Liver (tissue), 3 donors: ENCODE results near the gene DNAJB13.

ENCODE experiments used
- ATF3 ChIP-seq: IDR thresholded peaks from 2 replicates; pipeline ENCODE4 v1.6.1; 2016; ENCODE audit warnings: antibody characterized with exemption
- CTCF ChIP-seq: fragments of 150-350 bp; IDR thresholded peaks from 2 replicates; pipeline ENCODE4 v1.5.1; 2017; ENCODE audit warnings: improper control_type of control experiment, low read depth, low read length; ENCODE audit not compliant: missing input control
- FOXA1 ChIP-seq: IDR thresholded peaks from 2 replicates; pipeline ENCODE4 v1.6.1; 2016; ENCODE audit warnings: antibody characterized with exemption
- GABPA ChIP-seq, 2 donors: IDR thresholded peaks in 1 of 2; conservative IDR thresholded peaks in 1 of 2; 2 replicates each; pipeline ENCODE4 v1.6.1; 2016; ENCODE audit warnings: antibody characterized with exemption in 2 of 2, mild to moderate bottlenecking in 1 of 2, moderate library complexity in 1 of 2
- NR2F2 ChIP-seq: IDR thresholded peaks from 2 replicates; pipeline ENCODE4 v1.6.1; 2016; ENCODE audit warnings: antibody characterized with exemption
- RAD21 ChIP-seq, 2 donors: IDR thresholded peaks; 2 replicates each; pipeline ENCODE4 v1.6.1; 2016; ENCODE audit warnings: antibody characterized with exemption in 2 of 2, mild to moderate bottlenecking in 2 of 2
- SP1 ChIP-seq: IDR thresholded peaks from 2 replicates; pipeline ENCODE4 v1.6.1; 2018; ENCODE audit warnings: antibody characterized with exemption, mild to moderate bottlenecking
- TAF1 ChIP-seq: conservative IDR thresholded peaks from 2 replicates; pipeline ENCODE4 v1.6.1; 2016; ENCODE audit warnings: antibody characterized with exemption, mild to moderate bottlenecking
- TF ChIP-seq, protein P1 (sequence below): IDR thresholded peaks from 2 replicates; pipeline ENCODE4 v1.6.1; 2016; ENCODE audit warnings: antibody characterized with exemption, mild to moderate bottlenecking
- donor health status: healthy.
- donor health status: healthy.

- TF ChIP-seq, protein P1, sequence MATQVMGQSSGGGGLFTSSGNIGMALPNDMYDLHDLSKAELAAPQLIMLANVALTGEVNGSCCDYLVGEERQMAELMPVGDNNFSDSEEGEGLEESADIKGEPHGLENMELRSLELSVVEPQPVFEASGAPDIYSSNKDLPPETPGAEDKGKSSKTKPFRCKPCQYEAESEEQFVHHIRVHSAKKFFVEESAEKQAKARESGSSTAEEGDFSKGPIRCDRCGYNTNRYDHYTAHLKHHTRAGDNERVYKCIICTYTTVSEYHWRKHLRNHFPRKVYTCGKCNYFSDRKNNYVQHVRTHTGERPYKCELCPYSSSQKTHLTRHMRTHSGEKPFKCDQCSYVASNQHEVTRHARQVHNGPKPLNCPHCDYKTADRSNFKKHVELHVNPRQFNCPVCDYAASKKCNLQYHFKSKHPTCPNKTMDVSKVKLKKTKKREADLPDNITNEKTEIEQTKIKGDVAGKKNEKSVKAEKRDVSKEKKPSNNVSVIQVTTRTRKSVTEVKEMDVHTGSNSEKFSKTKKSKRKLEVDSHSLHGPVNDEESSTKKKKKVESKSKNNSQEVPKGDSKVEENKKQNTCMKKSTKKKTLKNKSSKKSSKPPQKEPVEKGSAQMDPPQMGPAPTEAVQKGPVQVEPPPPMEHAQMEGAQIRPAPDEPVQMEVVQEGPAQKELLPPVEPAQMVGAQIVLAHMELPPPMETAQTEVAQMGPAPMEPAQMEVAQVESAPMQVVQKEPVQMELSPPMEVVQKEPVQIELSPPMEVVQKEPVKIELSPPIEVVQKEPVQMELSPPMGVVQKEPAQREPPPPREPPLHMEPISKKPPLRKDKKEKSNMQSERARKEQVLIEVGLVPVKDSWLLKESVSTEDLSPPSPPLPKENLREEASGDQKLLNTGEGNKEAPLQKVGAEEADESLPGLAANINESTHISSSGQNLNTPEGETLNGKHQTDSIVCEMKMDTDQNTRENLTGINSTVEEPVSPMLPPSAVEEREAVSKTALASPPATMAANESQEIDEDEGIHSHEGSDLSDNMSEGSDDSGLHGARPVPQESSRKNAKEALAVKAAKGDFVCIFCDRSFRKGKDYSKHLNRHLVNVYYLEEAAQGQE = no peak
- TF ChIP-seq CTCF (no peak), ATF3 (no peak), TAF1 (no peak), RAD21 (IDR thresholded peaks at IDR 0.05) (no peak), GABPA (IDR thresholded peaks at IDR 0.05 in 1 of 2, conservative IDR thresholded peaks at IDR 0.05 in 1 of 2) (no peak), SP1 (no peak), FOXA1 (no peak), NR2F2 (no peak)
Observed at GRCh38 chr11:73998846-73999575, 48.2 kb downstream of the DNAJB13 start.
